ENCODE data around the gene ETV5. TPM values are rescaled to one million over a fixed set of nuclear protein-coding genes. Genes with fewer than 3 reads are reported as not detected.
A peak's percentile ranks its signal among the peaks of the same experiment; 100 is the strongest.

ETV5 gene
- 10.0 TPM for total RNA-seq

DNA sequence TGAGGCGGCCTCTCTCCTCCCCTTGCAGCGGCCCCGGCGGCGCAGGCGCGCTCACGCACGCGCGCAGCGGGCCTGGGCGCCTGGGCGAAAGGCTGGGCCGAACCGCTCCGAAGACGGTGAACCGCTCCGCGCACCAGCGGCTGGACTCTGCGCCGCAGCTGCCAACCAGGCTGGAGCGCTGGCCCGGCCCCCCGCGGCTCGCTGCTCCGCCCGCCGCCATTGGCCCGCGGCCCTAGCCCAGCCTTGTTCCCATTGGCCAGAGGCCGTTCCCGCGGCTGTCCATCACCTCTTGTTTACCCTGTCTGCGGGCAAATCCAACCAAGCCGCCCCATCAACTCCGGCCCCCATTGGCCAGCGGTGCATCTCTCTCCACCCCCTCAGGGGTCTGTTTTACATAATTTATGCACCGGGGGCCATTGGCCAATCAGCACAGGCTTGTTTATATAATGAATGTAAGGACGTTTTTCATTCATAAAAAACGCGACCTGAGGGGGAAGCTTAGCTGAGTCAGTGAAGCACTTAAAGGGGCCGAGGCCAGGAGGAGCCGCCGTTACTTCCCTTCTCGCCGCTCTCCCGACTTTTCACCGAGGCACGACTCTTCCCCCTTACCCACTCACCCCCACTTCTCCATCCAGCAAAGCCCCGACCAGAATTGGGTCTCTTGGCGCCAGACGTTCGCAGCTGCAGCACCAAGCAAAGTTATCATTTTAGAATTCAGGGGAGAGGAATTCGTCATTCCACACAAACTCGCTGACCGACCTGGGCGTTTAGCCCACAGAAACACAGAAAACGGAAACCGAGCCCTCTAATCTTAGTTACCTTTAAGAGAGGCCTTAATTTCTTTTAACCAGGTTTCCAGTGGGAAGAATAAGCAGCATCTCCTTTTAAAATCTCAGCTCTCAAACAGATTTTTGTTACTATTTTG lies at the start of gene ETV5:
Gene ETV5 (minus strand): TSS at position 149 of the 925 bp plus-strand sequence. CDS start 3,221 bp downstream, outside the sequence.
- peak; percentile 99 for DNase-seq (ENCODE audit: low spot score)

DNA sequence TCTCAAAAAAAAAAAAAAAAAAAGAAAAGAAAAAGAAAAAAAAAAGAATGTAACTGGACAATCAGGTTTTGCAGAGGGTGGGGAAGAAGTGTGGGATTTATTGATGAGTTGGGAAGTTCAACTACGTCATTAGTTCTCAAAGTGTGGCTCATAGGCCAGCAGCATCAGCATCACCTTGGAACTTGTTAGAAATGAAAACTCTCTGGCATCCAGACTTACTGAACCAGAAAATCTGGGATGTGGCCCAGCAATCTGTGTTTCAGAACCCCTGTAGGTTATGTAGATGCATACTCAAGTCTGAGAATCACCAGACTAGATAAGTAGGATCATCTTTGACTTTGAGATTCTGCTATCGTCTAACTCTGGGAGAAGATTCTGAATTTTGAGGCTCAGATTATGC lies 45.8 kb upstream of the ETV5 start:
- no peak for DNase-seq (ENCODE audit: low spot score)

DNA sequence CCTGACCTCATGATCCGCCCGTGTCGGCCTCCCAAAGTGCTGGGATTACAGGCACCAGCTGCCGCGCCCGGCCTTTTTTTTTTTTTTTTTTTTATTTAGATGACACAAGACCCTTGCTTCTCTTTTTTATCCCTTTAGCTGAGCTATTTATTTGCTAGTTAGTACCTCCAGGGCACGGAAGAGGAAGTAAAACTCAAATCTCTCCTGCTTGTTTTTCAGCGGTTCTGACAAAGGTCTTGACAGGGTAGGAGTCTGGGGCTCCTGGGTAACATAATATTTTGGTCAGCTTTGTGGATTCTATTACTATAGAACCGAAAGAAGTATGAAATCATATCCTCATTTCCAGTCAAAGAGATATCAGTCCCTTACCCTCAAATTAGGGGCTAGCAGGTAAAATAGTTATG lies 44.0 kb upstream of the ETV5 start:
- DNase-seq (ENCODE audit: low spot score) = no peak

DNA sequence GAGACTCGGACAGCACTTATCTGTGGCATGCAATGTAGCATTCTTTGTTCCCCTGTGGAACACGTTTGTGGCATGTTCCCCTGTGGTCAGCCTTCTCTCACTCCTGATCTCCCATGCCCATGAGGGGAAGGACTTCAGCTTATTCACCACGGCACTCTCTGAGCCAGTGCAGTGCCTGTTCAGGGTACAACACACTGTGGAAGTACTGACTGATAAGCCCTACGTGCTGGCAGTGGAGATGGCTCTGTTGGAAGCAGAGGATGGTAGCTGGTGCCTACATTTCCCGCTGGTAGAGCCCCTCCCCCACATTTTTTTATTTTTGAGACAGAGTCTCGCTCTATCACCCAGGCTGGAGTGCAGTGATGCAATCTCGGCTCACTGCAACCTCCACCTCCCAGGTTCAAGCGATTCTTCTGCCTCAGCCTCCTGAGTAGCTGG lies 43.5 kb upstream of the ETV5 start:
- DNase-seq (ENCODE audit: low spot score) = no peak

DNA sequence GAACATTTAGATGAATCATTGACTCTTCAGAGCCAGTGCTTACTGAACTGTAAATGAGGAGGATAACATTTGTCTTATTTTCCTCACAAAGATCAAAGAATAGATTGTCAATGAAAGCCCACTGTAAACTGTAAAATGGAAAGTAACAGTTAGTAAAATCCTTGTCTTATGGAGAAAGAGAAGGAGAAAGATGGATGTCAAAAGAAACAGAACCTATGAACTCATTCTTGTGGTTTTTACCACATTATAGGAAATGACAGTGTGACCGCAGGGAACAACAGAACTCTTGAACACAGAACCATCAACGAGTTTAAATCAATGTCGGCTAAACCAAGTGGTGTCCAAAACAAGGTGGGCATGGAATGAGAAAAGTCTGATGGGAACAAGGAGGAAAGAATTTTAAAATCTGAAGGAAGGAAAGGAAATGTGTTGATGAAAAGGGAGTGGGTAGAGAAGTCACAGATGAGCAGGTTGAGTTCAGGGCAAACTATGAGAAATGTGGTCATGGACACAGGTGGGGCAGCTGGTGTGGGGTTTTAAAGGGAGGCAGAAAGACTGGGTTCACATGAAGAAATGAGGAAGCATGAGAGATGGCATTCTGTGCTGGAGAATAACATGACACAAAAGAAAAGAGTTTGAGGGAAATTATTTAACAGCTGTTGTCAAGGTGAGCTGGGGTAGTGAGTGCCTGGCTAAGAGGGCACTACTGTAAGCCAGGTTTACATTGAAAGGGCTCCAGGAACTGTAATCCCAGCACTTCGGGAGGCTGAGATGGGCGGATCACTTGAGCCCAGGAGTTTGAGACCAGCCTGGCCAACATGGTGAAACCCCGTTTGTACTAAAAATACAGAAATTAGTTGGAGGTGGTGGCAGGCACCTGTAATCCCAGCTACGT lies 42.4 kb upstream of the ETV5 start:
- DNase-seq (ENCODE audit: low spot score) = no peak

DNA sequence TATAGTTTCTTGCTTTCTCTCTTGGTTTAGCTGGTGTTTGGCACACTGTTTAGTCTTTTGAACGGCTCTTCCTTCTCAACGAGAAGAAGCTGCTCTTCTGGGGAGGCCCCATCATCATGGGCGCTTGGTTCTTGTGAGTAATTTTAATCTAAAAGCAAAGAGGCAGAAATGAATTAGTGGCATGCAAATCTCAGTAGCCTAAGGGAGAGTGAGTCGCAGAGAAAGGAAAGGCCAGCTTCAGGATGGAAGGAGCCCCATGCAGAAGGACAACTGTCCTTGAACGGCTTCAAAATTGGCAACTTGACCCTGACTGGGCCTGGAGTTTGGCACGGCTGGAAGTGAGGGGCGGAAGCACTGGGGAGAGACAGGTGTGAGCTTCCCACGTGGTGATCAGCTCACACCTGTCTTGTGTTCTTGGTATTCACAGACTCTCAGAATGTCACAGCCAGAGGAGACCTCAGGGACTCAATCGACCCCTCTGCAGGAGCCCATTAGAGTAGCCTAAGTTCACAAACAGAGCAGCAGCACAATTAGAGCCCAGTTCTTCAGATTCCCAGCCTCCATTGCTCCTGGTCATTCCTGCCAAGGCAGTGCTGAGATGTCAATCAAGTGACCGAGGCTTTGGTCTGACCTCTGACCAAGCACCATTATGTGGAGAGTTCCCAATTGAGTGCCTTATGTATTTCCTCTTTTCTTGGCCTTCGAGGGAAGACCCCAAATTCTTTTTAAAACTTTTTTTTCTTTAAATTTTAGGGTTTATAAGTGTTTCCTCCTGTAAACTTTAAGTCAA lies 41.3 kb upstream of the ETV5 start:
- no peak for DNase-seq (ENCODE audit: low spot score)

DNA sequence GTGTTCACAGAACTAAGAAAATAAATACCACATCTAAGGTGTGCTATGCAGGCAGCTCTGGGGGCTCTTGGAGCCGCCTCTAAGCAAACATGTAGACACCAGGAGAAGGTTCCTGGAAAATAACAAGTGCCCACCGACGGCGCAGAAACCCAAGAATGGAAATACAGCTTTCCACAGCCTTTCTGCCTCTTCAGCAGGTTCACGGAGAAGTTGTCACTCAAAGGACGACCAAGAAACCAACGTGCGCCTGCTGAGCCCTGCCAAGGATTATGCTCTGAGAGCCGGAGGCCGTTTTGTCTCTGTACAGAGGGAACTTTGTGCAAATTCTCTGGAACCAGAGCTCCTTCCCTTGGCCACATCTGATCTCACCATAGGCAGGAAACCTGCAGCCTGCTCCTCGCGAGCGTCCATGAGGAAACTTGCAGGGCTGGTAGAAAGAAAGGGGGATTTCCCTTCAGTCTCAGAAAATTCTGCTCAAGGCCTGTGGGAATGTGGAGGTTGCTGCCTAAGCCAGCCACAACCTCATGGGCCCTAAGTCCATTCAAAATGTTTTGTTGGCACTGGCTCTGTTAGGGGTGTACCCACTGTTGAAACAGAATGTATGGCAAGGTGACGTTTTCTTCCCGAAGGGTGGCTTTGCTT lies 40.6 kb upstream of the ETV5 start:
- no peak for DNase-seq (ENCODE audit: low spot score)

DNA sequence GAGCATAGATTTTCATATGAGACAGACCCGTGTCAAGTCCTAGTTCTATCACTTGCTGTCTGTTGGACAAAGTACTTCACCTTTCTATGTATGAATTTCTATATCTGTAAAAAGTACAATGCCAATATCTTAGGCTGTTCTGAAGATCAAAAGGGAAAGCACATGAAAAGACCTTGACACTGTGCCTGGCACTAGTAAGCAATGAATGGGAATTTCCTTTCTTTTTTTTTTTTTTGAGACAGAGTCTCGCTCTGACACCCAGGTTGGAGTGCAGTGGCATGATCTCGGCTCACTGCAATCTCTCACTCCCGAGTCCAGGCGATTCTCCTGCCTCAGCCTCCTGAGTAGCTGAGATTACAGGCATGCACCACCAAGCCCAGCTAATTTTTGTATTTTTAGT lies 35.4 kb upstream of the ETV5 start:
- no peak for DNase-seq (ENCODE audit: low spot score)

DNA sequence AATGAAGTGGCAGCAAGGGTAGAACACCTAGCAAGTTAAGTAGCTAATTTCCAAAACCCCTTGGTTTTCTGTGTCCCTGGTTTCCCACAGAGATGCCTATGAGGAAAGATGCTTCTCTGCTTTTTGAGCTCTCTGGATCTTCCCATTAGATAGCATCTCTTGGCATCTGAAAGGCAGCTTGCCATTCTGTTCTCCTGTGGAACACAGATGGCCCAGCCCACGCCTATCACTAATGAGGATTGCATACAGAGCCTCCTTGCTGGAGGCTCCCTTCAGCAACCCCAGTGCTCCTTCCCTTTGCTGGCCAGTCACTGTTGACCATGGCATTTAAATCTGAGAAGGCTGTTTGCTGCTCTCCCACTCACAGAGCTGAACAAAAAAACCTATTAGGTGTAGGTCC lies 34.4 kb upstream of the ETV5 start:
- no peak for DNase-seq (ENCODE audit: low spot score)

DNA sequence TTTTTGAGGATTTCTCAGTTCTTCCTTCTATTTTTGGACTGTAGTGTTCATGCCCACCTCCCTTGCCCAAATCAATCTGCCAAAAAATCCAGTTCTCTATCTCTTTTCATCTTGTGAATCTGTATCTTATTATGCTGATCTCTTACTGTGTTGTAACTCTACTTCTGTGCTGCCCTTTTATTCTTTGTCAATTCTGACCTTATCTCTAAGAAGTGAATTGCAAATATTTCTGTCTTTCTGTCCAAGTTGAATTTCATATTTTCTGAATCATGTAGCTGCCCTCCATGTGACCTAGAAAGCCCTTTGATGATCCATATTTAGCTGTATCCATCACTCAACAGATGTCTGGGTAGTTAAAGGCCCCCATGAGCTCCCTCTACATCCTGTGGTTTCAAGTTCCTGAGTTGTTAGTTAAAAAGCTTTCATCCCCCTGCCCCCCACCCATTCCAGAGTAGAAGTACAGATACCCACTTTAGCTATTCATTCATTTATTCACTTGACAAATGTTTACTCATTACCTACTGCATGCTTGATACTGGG lies 33.6 kb upstream of the ETV5 start:
- no peak for DNase-seq (ENCODE audit: low spot score)

DNA sequence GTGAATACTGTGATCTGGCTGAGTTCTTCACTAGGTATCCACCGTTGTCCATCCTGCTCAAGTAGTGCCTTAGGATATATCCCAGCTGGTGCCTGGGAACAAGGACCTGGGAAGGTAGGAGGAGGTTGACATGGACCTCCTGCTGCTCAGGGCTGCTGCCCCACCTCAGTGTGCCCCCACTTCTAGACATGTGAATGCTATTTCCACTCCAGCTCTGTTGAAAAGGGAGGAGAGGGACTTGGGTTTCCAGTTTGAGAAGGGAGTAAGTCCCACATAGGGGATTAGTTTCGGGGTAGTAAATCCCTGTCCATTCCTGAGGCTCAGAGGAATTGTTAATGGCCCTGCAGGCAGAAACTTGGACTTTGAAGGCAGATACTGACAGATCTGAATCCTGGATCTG lies 32.9 kb upstream of the ETV5 start:
- DNase-seq (ENCODE audit: low spot score) = no peak

DNA sequence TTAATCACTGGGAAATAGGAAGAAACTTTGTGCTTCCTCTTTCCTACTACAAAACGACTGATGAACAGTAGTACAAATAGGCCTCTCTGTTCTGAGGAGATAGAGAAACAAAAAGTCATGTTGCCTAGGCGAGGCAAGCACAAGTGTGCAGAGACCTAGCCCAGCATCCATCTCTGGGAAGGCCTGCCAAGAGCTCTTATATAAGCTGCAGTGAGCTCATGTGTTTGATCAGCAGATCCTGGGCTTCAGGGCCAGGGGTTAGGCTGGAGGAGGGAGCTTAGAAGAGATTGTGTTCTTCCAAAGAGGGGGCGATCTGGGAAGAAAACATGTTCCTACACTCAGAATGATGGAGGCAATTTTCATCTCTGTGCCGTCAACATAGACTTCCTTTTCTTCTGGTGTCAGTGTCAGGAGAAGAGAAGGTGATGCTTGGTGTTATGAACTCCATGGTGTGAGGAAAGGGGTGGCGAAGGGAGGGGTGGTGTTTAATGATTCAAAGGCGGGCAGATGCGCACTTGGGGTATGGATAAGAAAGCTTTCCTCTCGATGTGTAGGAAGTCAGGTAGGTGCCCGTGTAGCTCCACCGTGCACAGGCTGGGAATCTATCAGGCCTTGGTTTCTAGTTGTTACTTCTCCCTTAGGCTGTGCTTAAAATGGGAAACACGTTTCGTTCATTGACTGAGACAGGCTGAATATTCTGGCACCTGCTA lies 29.5 kb upstream of the ETV5 start:
- DNase-seq (ENCODE audit: low spot score) = no peak

DNA sequence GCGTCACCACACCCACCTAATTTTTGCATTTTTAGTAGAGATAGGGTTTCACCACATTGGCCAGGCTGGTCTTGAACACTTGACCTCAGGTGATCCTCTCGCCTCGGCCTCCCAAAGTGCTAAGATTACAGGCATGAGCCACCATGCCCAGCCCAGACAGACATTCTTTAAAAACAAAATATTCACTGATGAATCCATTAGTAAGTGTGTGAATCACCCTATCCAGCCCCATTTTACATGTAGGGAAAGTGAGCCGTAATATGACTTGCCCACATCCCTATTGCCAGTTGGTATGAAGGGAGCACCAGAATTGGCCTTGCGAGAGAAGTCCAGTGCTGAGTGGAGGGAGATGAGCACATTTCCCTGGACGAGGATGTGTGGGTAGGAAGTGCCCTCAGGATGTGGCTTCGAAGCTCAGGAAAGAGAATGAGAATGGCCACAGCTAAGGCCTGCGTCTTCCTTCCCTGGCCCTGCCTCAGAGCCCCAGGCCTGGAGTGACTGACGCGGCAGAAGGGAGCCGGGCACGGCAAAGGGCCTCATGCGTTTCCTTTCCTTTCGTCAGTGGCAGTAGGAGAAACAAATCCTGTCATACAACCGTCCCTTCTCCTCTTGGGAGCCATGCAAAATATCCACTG lies 28.3 kb upstream of the ETV5 start:
- no peak for DNase-seq (ENCODE audit: low spot score)

DNA sequence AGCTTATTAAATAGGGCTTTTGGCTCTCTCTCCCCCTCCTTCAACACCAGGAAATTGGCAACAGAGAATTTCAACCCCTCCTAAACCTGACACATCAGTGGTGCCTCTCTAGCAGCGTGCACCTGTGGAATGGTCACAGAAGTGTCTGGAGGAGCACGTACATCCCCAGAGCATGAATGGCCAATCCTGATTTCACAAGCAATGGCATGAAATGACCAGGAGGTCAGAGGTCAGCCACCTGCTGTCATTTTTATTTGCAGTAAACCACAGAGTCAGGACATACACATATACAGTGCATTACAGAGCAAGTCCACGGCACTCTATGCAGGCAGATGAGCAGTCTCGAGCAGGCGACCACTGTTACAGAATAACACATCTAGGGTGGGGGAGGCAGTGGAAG lies 25.1 kb upstream of the ETV5 start:
- no peak for DNase-seq (ENCODE audit: low spot score)

DNA sequence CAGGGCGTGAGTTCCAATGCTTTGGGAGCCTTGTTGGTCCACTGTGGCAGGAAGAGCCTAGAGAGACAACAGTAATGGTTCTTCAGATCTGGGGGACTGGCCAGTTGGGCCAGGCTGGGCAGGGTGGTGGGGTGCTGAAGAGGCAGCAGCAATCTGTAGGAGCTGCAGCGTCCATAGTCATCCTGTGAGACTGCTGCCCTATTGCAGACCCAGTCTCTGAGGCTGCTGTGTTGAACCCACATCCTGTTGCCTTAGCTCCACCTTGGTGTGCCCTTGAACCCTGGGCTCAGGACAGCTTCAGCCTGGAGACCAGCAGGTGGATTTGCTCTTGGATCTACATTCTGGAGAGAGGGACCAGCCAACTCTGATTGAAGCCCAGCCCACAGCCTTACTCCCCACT lies 23.6 kb upstream of the ETV5 start:
- no peak for DNase-seq (ENCODE audit: low spot score)

DNA sequence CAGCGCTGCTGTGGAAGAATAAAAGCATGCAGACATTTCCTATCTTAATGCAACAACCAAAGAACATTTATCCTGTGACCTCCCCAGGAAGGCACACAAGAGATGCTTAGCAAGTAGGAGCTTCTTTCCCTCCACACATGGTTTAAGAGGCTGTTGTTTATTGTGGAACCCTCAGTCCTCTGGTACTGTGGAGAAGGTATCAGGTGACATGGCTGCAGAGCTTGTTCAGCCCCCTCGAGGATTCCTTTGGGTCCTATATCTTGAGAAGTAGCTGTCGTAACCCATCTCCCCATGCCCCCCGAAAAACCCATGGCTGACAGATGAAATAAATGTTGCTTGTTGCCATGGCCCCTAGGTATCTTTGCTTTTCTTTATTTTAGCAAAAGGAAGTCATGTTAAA lies 20.3 kb upstream of the ETV5 start:
- DNase-seq (ENCODE audit: low spot score) = no peak

DNA sequence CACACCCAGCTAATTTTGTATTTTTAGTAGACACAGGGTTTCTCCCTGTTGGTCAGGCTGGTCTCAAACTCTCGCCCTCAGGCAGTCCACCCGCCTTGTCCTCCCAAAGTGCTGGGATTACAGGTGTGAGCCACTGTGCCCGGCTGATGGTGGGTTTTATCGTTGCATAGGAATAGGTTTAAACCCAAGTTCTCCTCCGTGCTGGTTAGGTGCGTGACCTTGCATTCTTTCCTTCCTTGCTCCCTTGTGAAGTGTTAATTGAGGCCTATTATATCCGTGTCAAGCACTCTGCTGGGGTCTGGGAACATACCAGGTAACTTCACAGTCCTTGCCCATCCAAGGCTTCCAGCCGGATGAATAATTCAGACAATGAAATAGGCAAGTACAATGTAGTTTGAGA lies 19.3 kb upstream of the ETV5 start:
- no peak for DNase-seq (ENCODE audit: low spot score)

DNA sequence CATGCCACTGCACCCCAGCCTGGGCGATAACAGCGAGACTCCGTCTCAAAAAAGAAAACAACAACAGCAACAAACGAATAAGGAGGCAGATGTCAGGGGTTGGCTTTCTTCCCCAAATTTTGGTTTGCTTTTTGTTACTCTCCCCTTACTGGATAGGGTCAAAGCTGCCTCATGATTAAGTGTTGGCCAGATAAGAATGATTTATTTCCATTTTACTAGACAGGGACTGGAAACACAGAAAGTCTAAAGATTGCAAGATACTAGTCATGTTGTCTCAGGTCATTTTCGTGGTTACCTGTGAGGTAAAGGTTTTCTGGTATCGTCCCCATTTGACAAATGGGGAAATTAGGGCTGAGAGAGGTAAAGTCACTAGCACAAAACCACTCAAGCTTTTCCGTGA lies 18.6 kb upstream of the ETV5 start:
- no peak for DNase-seq (ENCODE audit: low spot score)

DNA sequence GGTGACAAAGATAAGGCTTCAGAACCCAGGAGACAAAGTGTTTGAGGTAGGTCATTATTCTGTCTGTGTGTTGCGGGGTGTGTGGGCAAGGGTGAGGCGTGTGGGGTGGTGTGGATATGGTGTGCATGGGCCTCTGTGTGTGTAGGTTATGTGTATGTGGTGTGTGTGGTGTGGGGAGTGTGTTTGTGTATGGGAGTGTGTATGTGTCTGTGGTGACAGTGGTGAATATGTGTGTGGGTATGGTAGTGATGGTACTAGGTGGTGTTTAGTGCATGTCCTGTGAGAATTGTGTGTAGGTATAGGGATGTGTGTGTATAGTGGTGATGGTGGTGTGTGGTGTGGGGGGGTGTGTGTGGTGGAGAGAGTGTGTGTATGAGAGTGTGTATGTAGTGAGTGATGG lies 16.2 kb upstream of the ETV5 start:
- no peak for DNase-seq (ENCODE audit: low spot score)

DNA sequence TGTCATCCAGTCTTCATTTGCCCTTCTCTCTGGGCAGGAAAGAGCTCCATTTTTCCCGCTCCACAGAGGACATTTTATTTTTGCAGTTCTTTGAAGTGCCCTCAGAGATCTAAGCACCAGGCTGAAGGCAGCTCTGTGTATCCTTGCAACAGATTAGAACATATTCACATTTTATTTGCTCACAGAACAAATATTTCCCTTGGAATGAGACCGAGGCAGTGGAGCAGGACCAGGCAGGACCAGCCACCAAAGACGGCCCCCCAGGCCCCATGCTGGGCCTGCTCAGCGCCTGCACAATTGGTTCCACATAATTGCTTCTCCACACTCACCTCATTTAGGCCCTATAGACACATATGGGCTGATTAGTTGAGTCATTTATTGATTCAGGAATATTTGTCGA lies 15.7 kb upstream of the ETV5 start:
- peak; percentile 57 for DNase-seq (ENCODE audit: low spot score)

All from ureter (tissue), 1 donor.